HEK293 (cell line): ENCODE results near the gene PPP4R2.

Source experiments
- ZBTB7A ChIP-seq: fragments of 450-650 bp; formaldehyde crosslinking; IDR thresholded peaks from 2 replicates; pipeline ENCODE4 v1.5.1; 2016; ENCODE audit warnings: low read depth, missing biosample characterization, missing genetic modification characterization
- ZNF292 ChIP-seq: fragments of 450-650 bp; formaldehyde crosslinking; IDR thresholded peaks from 2 replicates; pipeline ENCODE4 v1.5.1; 2016; ENCODE audit warnings: low read depth, missing biosample characterization, missing genetic modification characterization, borderline replicate concordance
- ZNF629 ChIP-seq: fragments of 450-650 bp; formaldehyde crosslinking; IDR thresholded peaks from 2 replicates; pipeline ENCODE4 v1.5.1; 2017; ENCODE audit warnings: missing biosample characterization, missing genetic modification characterization
- ZNF76 ChIP-seq: fragments of 450-650 bp; formaldehyde crosslinking; IDR thresholded peaks from 2 replicates; pipeline ENCODE4; 2016; ENCODE audit warnings: low read depth, missing biosample characterization, missing genetic modification characterization, borderline replicate concordance
- ZNF785 ChIP-seq: fragments of 450-650 bp; formaldehyde crosslinking; IDR thresholded peaks from 2 replicates; pipeline ENCODE4 v1.5.1; 2016; ENCODE audit warnings: missing biosample characterization, missing genetic modification characterization
- TF ChIP-seq, protein P1 (sequence below): fragments of 450-650 bp; formaldehyde crosslinking; IDR thresholded peaks from 2 replicates; pipeline ENCODE4 v1.5.1; 2016; ENCODE audit warnings: missing biosample characterization, missing genetic modification characterization
- TF ChIP-seq, protein P2 (sequence below): fragments of 450-650 bp; formaldehyde crosslinking; IDR thresholded peaks from 2 replicates; pipeline ENCODE4 v1.5.1; 2017; ENCODE audit warnings: missing biosample characterization, mild to moderate bottlenecking, missing genetic modification characterization, moderate library complexity
- TF ChIP-seq, protein P3 (sequence below): fragments of 450-650 bp; formaldehyde crosslinking; IDR thresholded peaks from 2 replicates; pipeline ENCODE4 v1.5.1; 2017; ENCODE audit warnings: missing biosample characterization, missing genetic modification characterization

DNA sequence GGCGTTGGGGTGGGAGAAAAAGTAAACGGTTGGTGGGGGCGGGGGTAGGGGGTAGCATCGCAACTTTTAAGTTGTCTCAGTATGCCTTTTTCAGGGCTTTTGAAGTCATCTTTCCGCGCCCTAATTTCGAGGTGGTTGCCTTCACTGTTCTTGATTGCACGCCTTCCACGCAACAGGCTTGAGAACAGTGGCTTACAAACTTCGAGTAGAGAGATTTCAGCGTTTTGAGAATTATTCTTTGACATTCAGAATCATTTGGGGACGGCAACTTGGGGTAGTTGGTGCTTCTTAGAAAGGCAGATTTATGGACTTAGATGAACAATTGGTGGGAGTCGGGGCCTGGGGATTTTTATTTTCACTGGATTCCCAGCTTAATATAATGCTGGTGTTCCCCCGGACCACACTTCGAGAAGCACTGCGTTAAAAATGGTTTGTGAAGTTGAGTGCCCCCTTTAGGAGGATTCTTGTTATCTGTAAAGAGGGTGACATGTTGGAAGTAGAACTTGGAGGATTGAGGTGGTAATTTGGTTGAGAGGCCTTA, 880 bp downstream of the PPP4R2 start:
- TF ChIP-seq, protein P1, sequence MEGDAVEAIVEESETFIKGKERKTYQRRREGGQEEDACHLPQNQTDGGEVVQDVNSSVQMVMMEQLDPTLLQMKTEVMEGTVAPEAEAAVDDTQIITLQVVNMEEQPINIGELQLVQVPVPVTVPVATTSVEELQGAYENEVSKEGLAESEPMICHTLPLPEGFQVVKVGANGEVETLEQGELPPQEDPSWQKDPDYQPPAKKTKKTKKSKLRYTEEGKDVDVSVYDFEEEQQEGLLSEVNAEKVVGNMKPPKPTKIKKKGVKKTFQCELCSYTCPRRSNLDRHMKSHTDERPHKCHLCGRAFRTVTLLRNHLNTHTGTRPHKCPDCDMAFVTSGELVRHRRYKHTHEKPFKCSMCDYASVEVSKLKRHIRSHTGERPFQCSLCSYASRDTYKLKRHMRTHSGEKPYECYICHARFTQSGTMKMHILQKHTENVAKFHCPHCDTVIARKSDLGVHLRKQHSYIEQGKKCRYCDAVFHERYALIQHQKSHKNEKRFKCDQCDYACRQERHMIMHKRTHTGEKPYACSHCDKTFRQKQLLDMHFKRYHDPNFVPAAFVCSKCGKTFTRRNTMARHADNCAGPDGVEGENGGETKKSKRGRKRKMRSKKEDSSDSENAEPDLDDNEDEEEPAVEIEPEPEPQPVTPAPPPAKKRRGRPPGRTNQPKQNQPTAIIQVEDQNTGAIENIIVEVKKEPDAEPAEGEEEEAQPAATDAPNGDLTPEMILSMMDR (tag by site-specific recombination) = peak; percentile 40; the same call in 1 of the 2 replicates
- TF ChIP-seq, protein P2, sequence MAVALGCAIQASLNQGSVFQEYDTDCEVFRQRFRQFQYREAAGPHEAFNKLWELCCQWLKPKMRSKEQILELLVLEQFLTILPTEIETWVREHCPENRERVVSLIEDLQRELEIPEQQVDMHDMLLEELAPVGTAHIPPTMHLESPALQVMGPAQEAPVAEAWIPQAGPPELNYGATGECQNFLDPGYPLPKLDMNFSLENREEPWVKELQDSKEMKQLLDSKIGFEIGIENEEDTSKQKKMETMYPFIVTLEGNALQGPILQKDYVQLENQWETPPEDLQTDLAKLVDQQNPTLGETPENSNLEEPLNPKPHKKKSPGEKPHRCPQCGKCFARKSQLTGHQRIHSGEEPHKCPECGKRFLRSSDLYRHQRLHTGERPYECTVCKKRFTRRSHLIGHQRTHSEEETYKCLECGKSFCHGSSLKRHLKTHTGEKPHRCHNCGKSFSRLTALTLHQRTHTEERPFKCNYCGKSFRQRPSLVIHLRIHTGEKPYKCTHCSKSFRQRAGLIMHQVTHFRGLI (tag by site-specific recombination) = no peak
- TF ChIP-seq ZBTB7A (no peak), ZNF629 (tag by site-specific recombination) (no peak), ZNF785 (tag by site-specific recombination) (no peak), ZNF76 (tag by site-specific recombination) (no peak), ZNF292 (no peak)
- TF ChIP-seq, protein P3, sequence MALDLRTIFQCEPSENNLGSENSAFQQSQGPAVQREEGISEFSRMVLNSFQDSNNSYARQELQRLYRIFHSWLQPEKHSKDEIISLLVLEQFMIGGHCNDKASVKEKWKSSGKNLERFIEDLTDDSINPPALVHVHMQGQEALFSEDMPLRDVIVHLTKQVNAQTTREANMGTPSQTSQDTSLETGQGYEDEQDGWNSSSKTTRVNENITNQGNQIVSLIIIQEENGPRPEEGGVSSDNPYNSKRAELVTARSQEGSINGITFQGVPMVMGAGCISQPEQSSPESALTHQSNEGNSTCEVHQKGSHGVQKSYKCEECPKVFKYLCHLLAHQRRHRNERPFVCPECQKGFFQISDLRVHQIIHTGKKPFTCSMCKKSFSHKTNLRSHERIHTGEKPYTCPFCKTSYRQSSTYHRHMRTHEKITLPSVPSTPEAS (tag by site-specific recombination) = no peak
